GM12872 (cell line): ENCODE measurements around the gene ACBD5.

Source experiments
- TF ChIP-seq, protein P1 (sequence below): IDR thresholded peaks from 3 replicates; pipeline ENCODE4 v1.5.1; 2011; ENCODE audit warnings: low read depth, mild to moderate bottlenecking, low read length, moderate library complexity; ENCODE audit not compliant: insufficient read depth

The ACBD5 gene

DNA sequence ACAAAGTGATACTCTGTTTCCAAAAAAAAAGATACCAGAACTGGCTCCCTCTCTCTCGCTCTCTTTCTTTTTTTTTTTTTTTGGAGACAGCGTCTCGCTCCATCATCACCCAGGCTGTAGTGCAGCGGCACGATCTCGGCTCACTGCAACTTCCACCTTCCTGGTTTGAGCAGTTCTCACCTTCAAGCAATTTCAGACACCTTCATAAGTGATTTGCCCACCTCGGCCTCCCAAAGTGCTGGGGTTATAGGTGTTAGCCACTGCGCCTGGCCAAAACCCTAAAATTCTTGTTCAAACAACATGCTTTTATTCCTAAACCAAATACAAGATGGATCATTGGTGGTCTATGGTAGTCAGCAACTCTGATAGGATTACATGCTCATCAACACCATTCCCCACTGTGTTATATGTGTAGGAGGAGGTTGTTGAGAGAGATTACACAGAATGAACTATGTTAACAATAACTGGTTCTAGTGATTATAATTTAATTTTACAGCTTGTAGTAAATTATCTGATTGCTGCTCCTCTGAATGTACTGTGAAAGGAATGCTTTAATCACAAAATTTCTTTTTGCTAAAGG, 15.5 kb downstream of the ACBD5 start:
- TF ChIP-seq, protein P1, sequence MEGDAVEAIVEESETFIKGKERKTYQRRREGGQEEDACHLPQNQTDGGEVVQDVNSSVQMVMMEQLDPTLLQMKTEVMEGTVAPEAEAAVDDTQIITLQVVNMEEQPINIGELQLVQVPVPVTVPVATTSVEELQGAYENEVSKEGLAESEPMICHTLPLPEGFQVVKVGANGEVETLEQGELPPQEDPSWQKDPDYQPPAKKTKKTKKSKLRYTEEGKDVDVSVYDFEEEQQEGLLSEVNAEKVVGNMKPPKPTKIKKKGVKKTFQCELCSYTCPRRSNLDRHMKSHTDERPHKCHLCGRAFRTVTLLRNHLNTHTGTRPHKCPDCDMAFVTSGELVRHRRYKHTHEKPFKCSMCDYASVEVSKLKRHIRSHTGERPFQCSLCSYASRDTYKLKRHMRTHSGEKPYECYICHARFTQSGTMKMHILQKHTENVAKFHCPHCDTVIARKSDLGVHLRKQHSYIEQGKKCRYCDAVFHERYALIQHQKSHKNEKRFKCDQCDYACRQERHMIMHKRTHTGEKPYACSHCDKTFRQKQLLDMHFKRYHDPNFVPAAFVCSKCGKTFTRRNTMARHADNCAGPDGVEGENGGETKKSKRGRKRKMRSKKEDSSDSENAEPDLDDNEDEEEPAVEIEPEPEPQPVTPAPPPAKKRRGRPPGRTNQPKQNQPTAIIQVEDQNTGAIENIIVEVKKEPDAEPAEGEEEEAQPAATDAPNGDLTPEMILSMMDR = no peak

DNA sequence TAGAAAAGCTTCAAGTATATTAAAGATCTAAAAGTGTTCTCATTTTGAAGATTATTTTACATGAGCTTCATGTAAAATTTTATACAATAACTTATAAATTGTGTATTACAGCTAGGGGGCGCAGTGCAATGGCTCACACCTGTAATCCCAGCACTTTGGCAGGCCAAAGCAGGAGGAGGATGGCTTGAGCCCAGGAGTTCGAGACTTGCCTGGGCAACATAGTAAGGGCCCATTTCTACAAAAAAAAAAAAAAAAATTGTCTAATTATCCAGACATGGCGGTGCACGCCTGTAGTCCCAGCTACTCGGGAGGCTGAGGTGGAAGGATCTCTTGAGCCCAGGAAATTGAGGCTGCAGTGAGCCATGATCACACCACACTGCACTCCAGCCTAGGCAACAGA, 16.6 kb downstream of the ACBD5 start:
- TF ChIP-seq, protein P1 = peak; percentile 53

DNA sequence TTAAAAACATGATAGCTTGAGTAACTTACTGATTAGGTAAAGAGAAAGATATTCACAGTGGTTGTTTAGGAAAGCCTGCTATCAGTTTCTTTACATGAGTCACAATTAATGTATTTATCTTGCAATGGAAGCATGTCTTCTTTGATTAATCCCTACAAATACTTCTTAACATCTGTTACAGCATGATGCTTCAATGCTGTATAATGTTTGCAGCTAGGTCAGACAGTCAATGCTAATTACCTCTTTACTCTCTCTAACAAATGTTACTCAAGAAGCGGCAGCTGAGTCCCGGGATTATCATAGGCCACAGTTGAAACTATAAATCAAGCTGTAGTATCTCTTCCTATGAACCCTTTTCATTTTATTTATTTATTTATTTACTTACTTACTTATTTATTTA, 33.2 kb downstream of the ACBD5 start:
- TF ChIP-seq, protein P1 = no peak

DNA sequence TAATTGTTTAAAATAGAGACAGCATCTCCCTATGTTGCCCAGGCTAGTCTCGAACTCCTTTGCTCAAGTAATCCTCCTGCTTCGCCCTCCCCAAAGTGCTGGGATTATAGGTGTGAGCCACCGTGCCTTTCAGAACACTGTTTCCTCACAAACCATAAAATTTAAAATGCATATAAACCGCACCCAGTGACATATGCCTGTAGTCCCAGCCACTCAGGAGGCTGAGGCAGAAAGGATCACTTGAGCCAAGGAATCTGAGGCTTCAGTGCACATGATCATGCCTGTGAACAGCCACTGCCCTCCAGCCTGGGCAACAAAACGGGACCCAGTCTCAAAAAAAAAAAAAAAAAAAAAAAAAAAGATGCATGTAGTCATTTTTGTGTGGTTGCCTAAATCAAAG, 36.8 kb downstream of the ACBD5 start:
- TF ChIP-seq, protein P1 = no peak

DNA sequence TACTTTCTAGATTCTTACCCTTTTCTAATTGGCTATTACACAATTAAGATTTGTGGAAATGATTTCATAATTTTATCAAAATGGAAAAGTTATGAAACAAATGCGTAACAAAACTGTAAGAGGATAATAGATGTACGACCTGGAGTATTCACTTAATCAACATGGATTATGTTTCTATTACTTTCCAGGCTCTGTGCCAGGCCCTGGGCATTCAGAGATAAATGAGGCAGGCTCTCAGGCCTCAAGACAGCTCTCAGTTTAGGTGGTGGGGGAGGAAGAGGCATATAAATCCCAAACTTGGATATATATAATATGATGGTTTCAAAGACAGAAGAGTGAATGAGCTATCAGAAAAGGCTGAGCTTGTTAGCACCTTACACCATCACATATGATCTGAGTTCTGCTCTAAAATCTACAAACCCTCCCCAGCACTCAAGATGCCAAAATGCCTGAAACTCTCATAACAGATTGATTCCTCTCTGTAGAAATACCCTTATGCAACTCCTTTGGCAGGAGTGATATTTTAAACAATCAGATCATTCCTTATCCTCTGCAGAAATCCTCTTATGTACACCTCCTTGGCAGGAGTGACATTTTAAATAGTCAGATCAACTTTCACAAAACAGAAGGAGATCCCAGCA, 42.5 kb downstream of the ACBD5 start:
- TF ChIP-seq, protein P1 = no peak

DNA sequence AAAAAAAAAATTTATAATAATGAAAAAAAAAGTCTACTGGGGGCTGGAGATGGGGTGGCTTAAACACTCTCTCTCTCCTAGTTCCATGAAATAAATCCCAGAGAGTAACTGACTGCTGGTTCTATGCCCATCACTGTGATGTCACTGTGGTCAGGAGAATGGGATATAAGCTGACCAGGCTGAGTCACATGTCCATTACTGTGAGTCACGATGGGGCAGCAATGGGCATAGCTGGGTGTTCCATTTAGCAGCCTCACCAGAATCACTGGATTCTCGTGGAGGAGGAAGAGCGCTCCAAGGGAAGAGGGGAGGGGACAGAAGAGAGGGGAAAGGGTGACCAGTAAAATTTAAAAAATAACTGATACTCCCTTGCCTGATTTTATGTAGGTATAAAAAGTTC, 48.3 kb downstream of the ACBD5 start:
- TF ChIP-seq, protein P1 = no peak

DNA sequence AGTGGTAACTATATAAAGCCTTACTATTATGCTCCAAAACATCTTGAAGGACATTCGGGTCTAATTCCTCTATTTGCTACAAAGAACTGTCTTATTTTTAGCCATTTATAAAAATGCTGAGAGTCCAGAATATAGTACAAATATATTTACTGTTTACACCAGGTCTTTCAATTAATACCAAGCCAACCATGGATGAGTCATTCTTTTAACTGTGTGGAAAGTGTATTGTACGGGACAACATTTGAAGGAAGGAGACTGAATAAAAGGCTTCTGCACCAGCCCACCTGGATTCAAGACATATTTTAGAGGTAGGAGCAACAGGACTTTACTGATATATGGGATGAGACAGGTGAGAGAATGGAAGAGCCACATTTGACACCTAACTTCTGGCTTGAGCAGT, 50.1 kb downstream of the ACBD5 start:
- TF ChIP-seq, protein P1 = no peak
